Uterus (tissue), 2 donors: Measurements from ENCODE around the gene CNTF.

ENCODE experiments used
- POLR2A ChIP-seq, 2 donors: fragments of 450-650 bp; IDR thresholded peaks; one replicate each; pipeline ENCODE4 v1.6.1; 2016; ENCODE audit warnings: antibody characterized with exemption in 2 of 2, mild to moderate bottlenecking in 1 of 2, moderate library complexity in 1 of 2
- TF ChIP-seq, protein P1 (sequence below), 4 experiments: fragments of 200-600 bp in 2 of 4; fragments of 450-650 bp in 2 of 4; sonication (generic) in 2 of 4; IDR thresholded peaks; one replicate each; pipeline ENCODE4 v1.5.1; 2016 to 2019; ENCODE audit warnings: antibody characterized with exemption in 4 of 4, mild to moderate bottlenecking in 2 of 4, moderate library complexity in 1 of 4

- TF ChIP-seq, protein P1, sequence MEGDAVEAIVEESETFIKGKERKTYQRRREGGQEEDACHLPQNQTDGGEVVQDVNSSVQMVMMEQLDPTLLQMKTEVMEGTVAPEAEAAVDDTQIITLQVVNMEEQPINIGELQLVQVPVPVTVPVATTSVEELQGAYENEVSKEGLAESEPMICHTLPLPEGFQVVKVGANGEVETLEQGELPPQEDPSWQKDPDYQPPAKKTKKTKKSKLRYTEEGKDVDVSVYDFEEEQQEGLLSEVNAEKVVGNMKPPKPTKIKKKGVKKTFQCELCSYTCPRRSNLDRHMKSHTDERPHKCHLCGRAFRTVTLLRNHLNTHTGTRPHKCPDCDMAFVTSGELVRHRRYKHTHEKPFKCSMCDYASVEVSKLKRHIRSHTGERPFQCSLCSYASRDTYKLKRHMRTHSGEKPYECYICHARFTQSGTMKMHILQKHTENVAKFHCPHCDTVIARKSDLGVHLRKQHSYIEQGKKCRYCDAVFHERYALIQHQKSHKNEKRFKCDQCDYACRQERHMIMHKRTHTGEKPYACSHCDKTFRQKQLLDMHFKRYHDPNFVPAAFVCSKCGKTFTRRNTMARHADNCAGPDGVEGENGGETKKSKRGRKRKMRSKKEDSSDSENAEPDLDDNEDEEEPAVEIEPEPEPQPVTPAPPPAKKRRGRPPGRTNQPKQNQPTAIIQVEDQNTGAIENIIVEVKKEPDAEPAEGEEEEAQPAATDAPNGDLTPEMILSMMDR (IDR thresholded peaks at IDR 0.05): no peak
- TF ChIP-seq POLR2A (IDR thresholded peaks at IDR 0.05): no peak
These were observed 18.9 kb downstream of the CNTF start for GRCh38 chr11:58641341-58641740.
